ENCODE measurements around the gene ZCCHC3. TPM values are rescaled to one million over a fixed set of nuclear protein-coding genes. Genes with fewer than 3 reads are reported as not detected.

The ZCCHC3 gene
- total and polyA plus RNA-seq, 2 donors (not counting 1 experiment from before 2014, with no cell fraction given): 8.7 to 11.6 TPM

DNA sequence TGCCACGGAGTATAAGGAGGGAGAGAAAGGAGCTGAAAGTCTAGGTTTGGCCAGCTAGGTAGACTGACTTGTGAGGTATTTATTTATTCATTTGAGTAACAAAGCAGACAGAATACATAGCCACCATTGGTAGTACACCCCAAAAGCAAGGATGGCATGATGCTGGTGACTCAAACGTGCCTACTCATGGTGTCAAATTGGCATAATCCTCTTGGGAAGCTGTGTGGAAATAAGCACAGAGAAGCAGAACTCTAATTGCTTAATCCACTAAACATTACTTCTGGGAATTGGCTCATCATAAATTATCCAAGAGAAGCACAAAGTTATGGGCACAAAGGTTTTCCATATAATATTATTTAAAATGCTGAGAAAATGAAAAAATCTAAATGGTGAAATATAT lies 37.4 kb upstream of the ZCCHC3 start:
- Histone ChIP-seq H3K9ac (ENCODE audit: insufficient read depth, low read length) (no peak overlapping the region), H3K79me2 (ENCODE audit: control insufficient read depth, insufficient read depth, low read length) (no peaks in the 10 kb centered on the region), H4K20me1 (ENCODE audit: control insufficient read depth, extremely low read depth, insufficient read depth, low read length) (no peaks in the 10 kb centered on the region), H3K4me2 (ENCODE audit: extremely low read depth, insufficient read depth, low read length) (no peak overlapping the region), H3K27ac (ENCODE audit: insufficient read depth, low read length) (no peak overlapping the region), H3K27me3 (ENCODE audit: control insufficient read depth, insufficient read depth, low read length) (no peaks in the 10 kb centered on the region), H3K4me3 (replicated peaks in 1 of 4; ENCODE audit: control extremely low read depth in 1 of 4, insufficient read depth in 1 of 4, low read depth in 3 of 4, low read length in 4 of 4) (no peak overlapping the region), H3K9me3 (ENCODE audit: control insufficient read depth, insufficient read depth, low read depth, low read length) (no peaks in the 10 kb centered on the region), H3K4me1 (ENCODE audit: control insufficient read depth, extremely low read depth, insufficient read depth, low read length) (no peaks in the 10 kb centered on the region), H3K36me3 (ENCODE audit: control insufficient read depth, insufficient read depth, low read length) (no peaks in the 10 kb centered on the region), H2AFZ (ENCODE audit: low read length) (no peak overlapping the region)
- TF ChIP-seq, protein P1, sequence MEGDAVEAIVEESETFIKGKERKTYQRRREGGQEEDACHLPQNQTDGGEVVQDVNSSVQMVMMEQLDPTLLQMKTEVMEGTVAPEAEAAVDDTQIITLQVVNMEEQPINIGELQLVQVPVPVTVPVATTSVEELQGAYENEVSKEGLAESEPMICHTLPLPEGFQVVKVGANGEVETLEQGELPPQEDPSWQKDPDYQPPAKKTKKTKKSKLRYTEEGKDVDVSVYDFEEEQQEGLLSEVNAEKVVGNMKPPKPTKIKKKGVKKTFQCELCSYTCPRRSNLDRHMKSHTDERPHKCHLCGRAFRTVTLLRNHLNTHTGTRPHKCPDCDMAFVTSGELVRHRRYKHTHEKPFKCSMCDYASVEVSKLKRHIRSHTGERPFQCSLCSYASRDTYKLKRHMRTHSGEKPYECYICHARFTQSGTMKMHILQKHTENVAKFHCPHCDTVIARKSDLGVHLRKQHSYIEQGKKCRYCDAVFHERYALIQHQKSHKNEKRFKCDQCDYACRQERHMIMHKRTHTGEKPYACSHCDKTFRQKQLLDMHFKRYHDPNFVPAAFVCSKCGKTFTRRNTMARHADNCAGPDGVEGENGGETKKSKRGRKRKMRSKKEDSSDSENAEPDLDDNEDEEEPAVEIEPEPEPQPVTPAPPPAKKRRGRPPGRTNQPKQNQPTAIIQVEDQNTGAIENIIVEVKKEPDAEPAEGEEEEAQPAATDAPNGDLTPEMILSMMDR (conservative IDR thresholded peaks at IDR 0.05 in 1 of 2, IDR thresholded peaks at IDR 0.05 in 1 of 2; ENCODE audit: low read depth in 1 of 2, low read length in 2 of 2): no peak
- no peak for TF ChIP-seq EZH2 (IDR thresholded peaks at IDR 0.05; ENCODE audit: low read length, missing control alignments)
- DNase-seq (ENCODE audit: low read depth in 2 of 2): no peak

DNA sequence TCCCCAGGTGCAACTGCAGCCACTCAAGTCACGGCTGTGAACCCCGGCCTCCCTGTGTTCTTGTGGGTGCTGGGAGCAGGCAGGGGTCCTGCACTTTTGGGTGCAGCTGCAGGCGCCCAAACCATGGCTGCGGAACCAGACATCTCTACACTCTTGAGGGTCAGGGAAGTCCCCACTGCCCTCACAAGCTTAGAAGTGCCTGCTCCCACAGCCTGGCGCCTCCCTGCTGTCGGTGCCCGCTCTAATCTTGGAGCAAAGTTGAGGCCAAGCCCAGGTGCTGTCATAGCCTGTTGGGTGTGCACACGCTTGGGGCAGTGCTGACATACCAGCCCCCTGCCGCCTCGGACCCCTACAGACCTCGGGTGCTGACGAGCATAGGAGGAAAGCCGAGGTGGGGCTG lies 33.7 kb upstream of the ZCCHC3 start:
- Histone ChIP-seq H3K9ac (ENCODE audit: insufficient read depth, low read length) (no peak overlapping the region), H3K9me3 (ENCODE audit: control insufficient read depth, insufficient read depth, low read depth, low read length) (no peaks in the 10 kb centered on the region), H3K36me3 (ENCODE audit: control insufficient read depth, insufficient read depth, low read length) (no peaks in the 10 kb centered on the region), H3K4me3 (replicated peaks in 1 of 4; ENCODE audit: control extremely low read depth in 1 of 4, insufficient read depth in 1 of 4, low read depth in 3 of 4, low read length in 4 of 4) (no peak overlapping the region), H2AFZ (ENCODE audit: low read length) (no peak overlapping the region), H3K27ac (ENCODE audit: insufficient read depth, low read length) (no peak overlapping the region), H3K4me2 (ENCODE audit: extremely low read depth, insufficient read depth, low read length) (no peak overlapping the region), H3K4me1 (ENCODE audit: control insufficient read depth, extremely low read depth, insufficient read depth, low read length) (no peaks in the 10 kb centered on the region), H3K79me2 (ENCODE audit: control insufficient read depth, insufficient read depth, low read length) (no peaks in the 10 kb centered on the region), H3K27me3 (ENCODE audit: control insufficient read depth, insufficient read depth, low read length) (peaks cover 3% of the 10 kb centered on the region), H4K20me1 (ENCODE audit: control insufficient read depth, extremely low read depth, insufficient read depth, low read length) (no peaks in the 10 kb centered on the region)
- no peak for DNase-seq (ENCODE audit: low read depth in 2 of 2)
- TF ChIP-seq, protein P1 (conservative IDR thresholded peaks at IDR 0.05 in 1 of 2, IDR thresholded peaks at IDR 0.05 in 1 of 2; ENCODE audit: low read depth in 1 of 2, low read length in 2 of 2): no peak
- no peak for TF ChIP-seq EZH2 (IDR thresholded peaks at IDR 0.05; ENCODE audit: low read length, missing control alignments)

DNA sequence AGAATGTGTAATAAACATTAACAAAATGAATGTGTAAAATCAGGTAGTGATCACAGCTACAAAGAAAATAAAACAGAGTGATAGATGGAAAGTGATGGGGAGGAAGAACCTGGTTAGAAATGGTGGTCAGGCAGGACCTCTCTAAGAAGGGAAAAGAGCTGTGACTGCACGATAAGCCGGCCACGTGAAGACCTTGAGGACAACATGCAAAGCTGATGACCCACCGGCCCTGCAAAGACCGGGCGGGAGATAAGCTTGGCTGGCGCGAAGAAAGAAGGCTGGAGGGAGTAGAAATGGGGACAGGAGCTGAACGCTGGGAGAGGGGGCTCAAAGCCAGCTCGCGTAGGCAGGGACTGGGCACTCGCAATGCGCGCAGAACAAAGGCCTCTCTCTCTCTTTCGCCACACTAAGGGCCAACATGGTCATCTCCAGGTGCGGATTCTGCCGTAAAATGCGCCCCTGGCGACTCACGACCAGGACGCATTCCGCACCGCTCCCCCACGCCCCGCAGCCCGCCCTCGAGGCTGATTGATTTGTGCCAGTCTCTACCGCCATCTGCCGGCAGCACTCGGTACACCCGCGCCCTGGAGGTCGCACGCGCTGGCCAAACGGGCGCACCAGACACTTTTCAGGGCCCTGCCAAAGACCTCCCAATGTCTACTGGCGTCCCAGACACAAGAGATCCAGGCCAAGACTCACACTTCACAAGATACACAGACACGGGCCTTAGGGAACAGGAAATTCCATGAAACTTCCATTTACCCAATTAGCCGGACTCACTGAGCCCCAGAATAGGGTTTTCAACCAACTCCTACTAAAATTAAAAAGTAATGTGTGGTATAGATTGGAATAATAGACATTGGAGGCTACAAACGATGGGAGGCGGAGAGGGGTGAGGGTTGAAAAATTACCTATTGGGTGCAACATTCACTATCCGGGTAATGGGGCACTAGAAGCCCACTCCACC lies 30.5 kb upstream of the ZCCHC3 start:
- TF ChIP-seq EZH2 (IDR thresholded peaks at IDR 0.05; ENCODE audit: low read length, missing control alignments): no peak
- TF ChIP-seq, protein P1 (conservative IDR thresholded peaks at IDR 0.05 in 1 of 2, IDR thresholded peaks at IDR 0.05 in 1 of 2; ENCODE audit: low read depth in 1 of 2, low read length in 2 of 2): peak; percentile 82 to 89
- no peaks in the 10 kb centered on the region for H3K9me3 ChIP-seq (ENCODE audit: control insufficient read depth, insufficient read depth, low read depth, low read length)
- no peaks in the 10 kb centered on the region for H3K79me2 ChIP-seq (ENCODE audit: control insufficient read depth, insufficient read depth, low read length)
- no peaks in the 10 kb centered on the region for H4K20me1 ChIP-seq (ENCODE audit: control insufficient read depth, extremely low read depth, insufficient read depth, low read length)
- H3K4me3 ChIP-seq (replicated peaks in 1 of 4; ENCODE audit: control extremely low read depth in 1 of 4, insufficient read depth in 1 of 4, low read depth in 3 of 4, low read length in 4 of 4): peak overlapping the region; percentile 25 to 66 (median 53)
- H3K27ac ChIP-seq (ENCODE audit: insufficient read depth, low read length): no peak overlapping the region
- peak; percentile 63 to 73 for DNase-seq (ENCODE audit: low read depth in 2 of 2)
- no peaks in the 10 kb centered on the region for H3K4me1 ChIP-seq (ENCODE audit: control insufficient read depth, extremely low read depth, insufficient read depth, low read length)
- peak overlapping the region; percentile 9 for H3K9ac ChIP-seq (ENCODE audit: insufficient read depth, low read length)
- H2AFZ ChIP-seq (ENCODE audit: low read length): peak overlapping the region; percentile 97
- peak overlapping the region; percentile 86 for H3K4me2 ChIP-seq (ENCODE audit: extremely low read depth, insufficient read depth, low read length)
- no peaks in the 10 kb centered on the region for H3K36me3 ChIP-seq (ENCODE audit: control insufficient read depth, insufficient read depth, low read length)
- peaks cover 3% of the 10 kb centered on the region for H3K27me3 ChIP-seq (ENCODE audit: control insufficient read depth, insufficient read depth, low read length)

All from fibroblast of lung (primary cell).